Activated CD8-positive, alpha-beta T cell treated with anti-CD3 and anti-CD28 coated beads, Interleukin-2, amount 10 ng/mL, durations not matched to agents 7 days and 5 days (primary cell): ENCODE data around the gene RPL35. TPM values are rescaled to one million over a fixed set of nuclear protein-coding genes. Genes with fewer than 3 reads are reported as not detected.

ENCODE experiments used
- ATAC-seq: fragments of 150-1000 bp; cut with Tn5 transposase; one replicate; pipeline ENCODE4 v1.10.0; 2021; ENCODE audit warnings: moderate library complexity
- CTCF ChIA-PET: fragments of 350-600 bp; sonication (Branson Sonifier 250); formaldehyde crosslinking; loops from one replicate; lab custom pipeline; 2021; ENCODE audit warnings: antibody characterized with exemption; lab: Charles Lee
- POLR2A ChIA-PET: fragments of 350-600 bp; sonication (Branson Sonifier 250); formaldehyde crosslinking; loops from one replicate; lab custom pipeline; 2021; ENCODE audit warnings: antibody characterized with exemption; lab: Charles Lee
- DNase-seq: peaks from one replicate; pipeline ENCODE4 v3.0.0-alpha.2; 2020
- H3K27ac Mint-ChIP-seq: one replicate; pipeline ENCODE4 v1.8.0; 2021; ENCODE audit warnings: mild to moderate bottlenecking, mixed read lengths
- H3K27me3 Mint-ChIP-seq: one replicate; pipeline ENCODE4 v1.8.0; 2021; ENCODE audit warnings: low read depth, mixed read lengths
- H3K36me3 Mint-ChIP-seq: one replicate; pipeline ENCODE4 v1.8.0; 2021; ENCODE audit warnings: low read depth, mixed read lengths
- H3K4me1 Mint-ChIP-seq: one replicate; pipeline ENCODE4 v1.8.0; 2021; ENCODE audit warnings: low read depth, mixed read lengths
- H3K4me3 Mint-ChIP-seq: one replicate; pipeline ENCODE4 v1.8.0; 2021; ENCODE audit warnings: mild to moderate bottlenecking, mixed read lengths
- H3K9me3 Mint-ChIP-seq: one replicate; pipeline ENCODE4 v1.8.0; 2022; ENCODE audit warnings: mixed read lengths; ENCODE audit not compliant: insufficient read depth
- total RNA-seq, 2 experiments: library from RNA; stranded (reverse); gene quantifications; one replicate each; pipeline ENCODE4 v1.2.3, GENCODE V29; 2021

Gene RPL35
- total RNA-seq, 2 experiments from 2014 or later: 1,341 to 1,437 TPM

DNA sequence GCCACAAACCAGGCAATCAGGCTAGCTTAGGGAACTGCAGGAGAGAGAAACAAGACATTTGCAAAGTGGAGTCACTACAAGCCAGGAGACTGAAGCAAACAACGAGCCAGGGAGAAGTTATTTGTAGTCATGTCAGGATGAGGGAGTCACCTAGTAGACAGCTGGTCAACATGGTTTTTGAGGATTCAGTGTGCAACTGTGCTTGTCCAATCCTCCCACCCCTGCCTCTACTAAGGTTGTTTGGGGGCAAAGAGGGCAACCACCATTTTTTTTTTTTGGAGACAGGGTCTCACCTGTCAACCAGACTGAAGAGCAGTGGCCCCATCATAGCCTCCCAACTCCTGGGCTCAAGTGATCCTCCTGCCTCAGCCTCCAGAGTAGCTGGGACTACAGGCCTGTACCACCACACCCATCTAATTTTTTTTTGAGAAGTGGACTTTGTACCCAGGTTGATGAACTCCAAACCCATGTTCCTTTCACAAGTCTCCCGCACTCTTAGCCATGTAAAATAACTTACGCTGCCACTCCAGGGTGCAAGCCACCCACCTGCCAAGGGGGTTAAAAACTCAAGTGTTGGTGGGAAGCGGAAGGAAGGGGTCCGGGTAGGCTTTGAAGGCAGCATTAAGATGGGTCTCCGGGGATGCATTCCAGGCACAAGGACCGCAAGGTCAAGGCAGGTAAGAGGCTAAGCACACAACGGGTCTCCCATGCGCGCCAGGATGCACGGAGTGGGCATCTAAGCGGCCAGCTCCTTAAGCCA lies 995 bp downstream of the RPL35 start:
- H3K4me3 Mint-ChIP-seq: peak overlapping the region; percentile 97
- CTCF ChIA-PET: interaction anchor here (0.6 to 3.4 kb wide), 8 partner anchors 8 to 402 kb away, joined by 3 to 33 read pairs (median 10); partner anchors contain the start of genes NR6A1 and WDR38
- no peaks in the 10 kb centered on the region for H3K9me3 Mint-ChIP-seq
- POLR2A ChIA-PET: interaction anchor here (0.6 to 3.9 kb wide), 21 partner anchors 9 to 618 kb away, joined by 3 to 47 read pairs (median 5); partner anchors contain the start of genes GOLGA1 and HSPA5
- peak overlapping the region; percentile 98 for H3K27ac Mint-ChIP-seq
- no peak for DNase-seq
- ATAC-seq: no peak
- no peaks in the 10 kb centered on the region for H3K27me3 Mint-ChIP-seq
- peaks cover 34% of the 10 kb centered on the region for H3K4me1 Mint-ChIP-seq
- H3K36me3 Mint-ChIP-seq: peaks cover 49% of the 10 kb centered on the region

GRCh38 chr9:124859803-124860581 lies 1.8 kb downstream of the RPL35 start:
- no peak for ATAC-seq
- no peaks in the 10 kb centered on the region for H3K9me3 Mint-ChIP-seq
- peaks cover 49% of the 10 kb centered on the region for H3K36me3 Mint-ChIP-seq
- no peaks in the 10 kb centered on the region for H3K27me3 Mint-ChIP-seq
- ChIA-PET POLR2A (interaction anchor here (1.0 to 3.9 kb wide), 4 partner anchors 10 to 517 kb away, joined by 3 to 47 read pairs (median 8); no protein-coding TSS in a partner anchor), CTCF (interaction anchor here (0.6 to 3.4 kb wide), 7 partner anchors 7 to 402 kb away, joined by 3 to 33 read pairs (median 7); partner anchors contain the start of genes NR6A1 and WDR38)
- peak overlapping the region; percentile 97 for H3K4me3 Mint-ChIP-seq
- H3K4me1 Mint-ChIP-seq: peaks cover 34% of the 10 kb centered on the region
- peak overlapping the region; percentile 98 for H3K27ac Mint-ChIP-seq
- no peak for DNase-seq

DNA sequence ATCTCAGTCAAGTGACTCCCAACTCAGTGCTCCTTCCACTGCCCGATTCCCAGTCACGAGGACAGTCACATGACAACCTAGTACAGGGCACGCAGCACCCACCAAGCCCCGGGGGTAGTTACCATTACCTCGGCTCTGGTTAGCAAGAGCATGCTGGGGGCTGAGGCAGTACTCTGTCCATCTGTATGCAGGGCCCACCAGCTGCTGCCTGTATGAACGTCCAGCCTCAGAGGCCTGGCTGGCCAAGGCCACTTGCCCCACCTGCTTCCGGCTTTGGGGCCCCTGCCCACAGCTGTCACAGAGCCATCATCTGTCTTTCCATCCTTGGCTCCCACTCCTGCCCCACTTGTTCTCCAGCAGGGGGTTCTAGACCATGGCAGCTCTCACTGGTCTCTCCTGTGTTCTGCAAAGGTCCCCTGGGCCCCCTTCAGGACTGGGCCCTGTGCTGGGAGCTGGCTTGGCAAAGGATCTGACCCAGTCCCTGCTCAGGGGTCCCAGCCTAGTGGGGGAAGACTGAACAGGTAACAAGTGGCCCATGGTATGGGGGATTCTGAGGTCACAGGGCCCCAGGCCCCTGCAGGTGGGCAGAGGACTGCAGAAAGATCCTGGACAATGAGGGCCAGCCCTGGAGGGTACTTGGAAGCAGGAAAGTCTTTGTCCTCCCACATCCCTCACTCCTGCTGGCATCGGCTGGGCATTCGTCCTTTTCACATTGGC lies 3.3 kb downstream of the RPL35 start:
- ChIA-PET POLR2A (interaction anchor here (0.9 to 1.2 kb wide), 3 partner anchors 12 to 30 kb away, joined by 3 read pairs; no protein-coding TSS in a partner anchor), CTCF (interaction anchor here (1.0 kb wide), 1 partner anchor 87 kb away, joined by 3 read pairs; the partner anchor contains the start of gene NR6A1)
- ATAC-seq (no peak), DNase-seq (no peak)
- Mint-ChIP-seq H3K4me3 (no peak overlapping the region), H3K27ac (no peak overlapping the region), H3K4me1 (peaks cover 30% of the 10 kb centered on the region), H3K9me3 (no peaks in the 10 kb centered on the region), H3K27me3 (no peaks in the 10 kb centered on the region), H3K36me3 (peaks cover 48% of the 10 kb centered on the region)

DNA sequence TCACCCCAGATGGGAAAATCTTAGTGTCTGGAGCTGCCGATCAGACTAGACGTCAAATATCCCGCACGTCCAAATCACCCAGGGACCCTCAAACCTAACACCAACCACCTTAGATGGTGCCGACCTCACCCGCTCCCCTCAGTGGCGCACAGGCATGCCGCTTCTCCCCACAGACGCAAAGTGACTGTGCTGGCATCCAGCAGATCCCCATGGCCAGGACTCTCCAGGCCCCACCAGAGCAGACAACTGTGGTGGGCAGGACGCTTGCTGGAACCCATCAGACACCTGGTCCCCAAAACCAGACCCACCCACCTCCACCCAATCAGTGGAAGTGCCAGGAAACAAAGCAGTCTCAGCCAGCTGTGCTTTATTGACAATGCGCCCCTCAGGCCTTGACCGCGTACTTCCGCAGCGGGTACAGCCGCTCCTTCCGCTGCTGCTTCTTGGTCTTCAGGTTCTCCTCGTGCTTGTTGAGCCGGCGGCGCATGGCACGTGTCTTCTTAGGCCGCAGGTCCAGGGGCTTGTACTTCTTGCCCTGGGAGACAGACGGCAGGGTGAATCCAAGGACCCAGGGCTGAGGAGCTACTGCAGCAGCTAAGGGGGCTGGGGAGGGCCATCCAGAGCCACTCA lies 4.1 kb downstream of the RPL35 start:
- H3K4me3 Mint-ChIP-seq: no peak overlapping the region
- ATAC-seq (no peak), DNase-seq (no peak)
- H3K9me3 Mint-ChIP-seq: no peaks in the 10 kb centered on the region
- POLR2A ChIA-PET: interaction anchor here (0.7 to 0.9 kb wide), 2 partner anchors 12 to 39 kb away, joined by 3 read pairs; no protein-coding TSS in a partner anchor
- H3K36me3 Mint-ChIP-seq: peaks cover 48% of the 10 kb centered on the region
- no peaks in the 10 kb centered on the region for H3K27me3 Mint-ChIP-seq
- H3K4me1 Mint-ChIP-seq: peaks cover 31% of the 10 kb centered on the region
- no peak overlapping the region for H3K27ac Mint-ChIP-seq
- CTCF ChIA-PET: interaction anchor here (1.0 to 10.0 kb wide), 2 partner anchors 83 to 86 kb away, joined by 3 to 316 read pairs; partner anchors contain the start of genes NR6A1 and OLFML2A

- Mint-ChIP-seq H3K27me3 (no peaks in the 10 kb centered on the region), H3K4me3 (no peak overlapping the region), H3K36me3 (peaks cover 44% of the 10 kb centered on the region), H3K27ac (no peak overlapping the region), H3K9me3 (no peaks in the 10 kb centered on the region), H3K4me1 (peaks cover 32% of the 10 kb centered on the region)
- ATAC-seq (no peak), DNase-seq (no peak)
- ChIA-PET POLR2A (interaction anchor here (0.8 to 1.1 kb wide), 3 partner anchors 14 to 22 kb away, joined by 3 to 4 read pairs (median 3); no protein-coding TSS in a partner anchor), CTCF (interaction anchor here (0.9 to 10.0 kb wide), 3 partner anchors 82 to 239 kb away, joined by 3 to 316 read pairs (median 3); partner anchors contain the start of genes NR6A1 and OLFML2A)
Measured at GRCh38 chr9:124855944-124856765, 5.6 kb downstream of the RPL35 start.

DNA sequence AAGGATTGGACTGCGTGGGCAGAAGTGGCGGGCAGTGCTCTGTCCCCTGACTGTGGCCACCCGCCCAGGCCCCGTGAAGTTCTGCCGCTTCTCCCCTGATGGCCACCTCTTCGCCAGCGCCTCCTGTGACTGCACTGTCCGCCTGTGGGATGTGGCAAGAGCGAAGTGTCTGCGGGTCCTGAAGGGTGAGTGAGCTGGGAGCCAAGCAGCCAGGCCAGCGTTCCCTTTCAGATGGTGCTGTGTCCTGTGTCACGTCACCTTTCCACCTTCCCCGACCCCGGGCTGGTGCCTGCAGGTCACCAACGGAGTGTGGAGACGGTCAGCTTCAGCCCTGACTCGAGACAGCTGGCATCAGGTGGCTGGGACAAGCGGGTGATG lies 6.2 kb downstream of the RPL35 start:
- H3K27me3 Mint-ChIP-seq: peaks cover 2% of the 10 kb centered on the region
- CTCF ChIA-PET: interaction anchor here (0.9 to 10.0 kb wide), 3 partner anchors 81 to 238 kb away, joined by 3 to 316 read pairs (median 3); partner anchors contain the start of genes NR6A1 and OLFML2A
- H3K27ac Mint-ChIP-seq: no peak overlapping the region
- no peaks in the 10 kb centered on the region for H3K9me3 Mint-ChIP-seq
- ATAC-seq (no peak), DNase-seq (no peak)
- no peak overlapping the region for H3K4me3 Mint-ChIP-seq
- H3K4me1 Mint-ChIP-seq: peaks cover 28% of the 10 kb centered on the region
- POLR2A ChIA-PET: interaction anchor here (1.0 kb wide), 1 partner anchor 23 kb away, joined by 3 read pairs; no protein-coding TSS in a partner anchor
- H3K36me3 Mint-ChIP-seq: peaks cover 38% of the 10 kb centered on the region

GRCh38 chr9:124854822-124855221 lies 6.9 kb downstream of the RPL35 start:
- Mint-ChIP-seq H3K4me3 (no peak overlapping the region), H3K4me1 (peaks cover 21% of the 10 kb centered on the region), H3K27me3 (peaks cover 5% of the 10 kb centered on the region), H3K27ac (peak overlapping the region; percentile 30), H3K36me3 (peaks cover 31% of the 10 kb centered on the region), H3K9me3 (no peaks in the 10 kb centered on the region)
- ATAC-seq (no peak), DNase-seq (no peak)
- POLR2A ChIA-PET: interaction anchor here (2.4 kb wide), 1 partner anchor 14 kb away, joined by 17 read pairs; no protein-coding TSS in a partner anchor
- CTCF ChIA-PET: interaction anchor here (1.0 to 10.0 kb wide), 8 partner anchors 12 to 209 kb away, joined by 3 to 316 read pairs (median 14); partner anchors contain the start of genes NR6A1 and OLFML2A

GRCh38 chr9:124854161-124854560 lies 7.6 kb downstream of the RPL35 start:
- H3K36me3 Mint-ChIP-seq: peaks cover 24% of the 10 kb centered on the region
- H3K4me3 Mint-ChIP-seq: no peak overlapping the region
- peaks cover 14% of the 10 kb centered on the region for H3K4me1 Mint-ChIP-seq
- no peaks in the 10 kb centered on the region for H3K9me3 Mint-ChIP-seq
- ChIA-PET POLR2A (interaction anchor here (0.6 to 2.4 kb wide), 4 partner anchors 8 to 82 kb away, joined by 3 to 17 read pairs (median 4); partner anchors contain the start of genes ARPC5L and RPL35), CTCF (interaction anchor here (1.0 to 10.0 kb wide), 28 partner anchors 8 to 508 kb away, joined by 3 to 316 read pairs (median 5); partner anchors contain the start of genes ARPC5L, NR6A1, OLFML2A and RPL35)
- peaks cover 6% of the 10 kb centered on the region for H3K27me3 Mint-ChIP-seq
- ATAC-seq: no peak
- no peak for DNase-seq
- H3K27ac Mint-ChIP-seq: peak overlapping the region; percentile 47

DNA sequence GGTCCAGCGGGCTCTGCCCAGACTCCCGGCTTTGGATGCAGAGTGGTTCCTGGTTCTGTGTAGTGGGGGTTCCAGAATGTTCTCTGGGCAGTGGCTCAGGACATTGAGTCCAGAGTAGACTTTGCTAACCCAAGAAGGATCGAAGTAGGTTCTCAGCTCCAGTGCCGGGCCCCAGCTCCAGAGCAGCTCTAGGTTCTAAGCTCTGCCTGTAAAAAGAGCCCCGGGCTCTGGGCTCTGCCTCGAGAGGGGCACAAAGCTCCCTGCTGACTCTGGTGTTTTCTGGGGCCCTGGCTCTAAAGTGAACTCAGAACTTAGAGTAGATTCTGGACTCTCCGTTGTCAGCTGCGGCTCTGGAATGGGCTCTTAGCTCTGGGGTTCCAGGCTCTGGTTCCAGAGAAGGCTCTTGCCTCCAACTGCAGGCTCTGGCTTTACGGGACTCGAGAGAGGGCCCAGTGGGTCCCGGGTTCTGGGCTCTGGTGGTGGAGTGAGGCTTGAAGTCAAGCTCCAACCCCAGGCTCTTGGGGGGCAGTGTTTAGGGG lies 8.1 kb downstream of the RPL35 start:
- H3K4me1 Mint-ChIP-seq: peaks cover 12% of the 10 kb centered on the region
- no peak overlapping the region for H3K27ac Mint-ChIP-seq
- ChIA-PET POLR2A (interaction anchor here (0.6 to 2.4 kb wide), 5 partner anchors 8 to 82 kb away, joined by 3 to 17 read pairs (median 3); partner anchors contain the start of genes ARPC5L and RPL35), CTCF (interaction anchor here (0.6 to 10.0 kb wide), 38 partner anchors 8 to 522 kb away, joined by 3 to 316 read pairs (median 5); partner anchors contain the start of genes ARPC5L, NR6A1, OLFML2A and RPL35)
- H3K9me3 Mint-ChIP-seq: no peaks in the 10 kb centered on the region
- ATAC-seq (peak; percentile 1), DNase-seq (no peak)
- peaks cover 6% of the 10 kb centered on the region for H3K27me3 Mint-ChIP-seq
- H3K36me3 Mint-ChIP-seq: peaks cover 20% of the 10 kb centered on the region
- peak overlapping the region; percentile 17 for H3K4me3 Mint-ChIP-seq
